ENCODE data around the gene CCRL2.
"Not testable (repeated sequence)": the region's sequence is repeated elsewhere in the genome, so short reads cannot be mapped to it uniquely, and the experiment has no call there.

CCRL2 gene

GRCh38 chr3:46406443-46406787 is 644 bp upstream of the CCRL2 start:
- no peak for DNase-seq

DNA sequence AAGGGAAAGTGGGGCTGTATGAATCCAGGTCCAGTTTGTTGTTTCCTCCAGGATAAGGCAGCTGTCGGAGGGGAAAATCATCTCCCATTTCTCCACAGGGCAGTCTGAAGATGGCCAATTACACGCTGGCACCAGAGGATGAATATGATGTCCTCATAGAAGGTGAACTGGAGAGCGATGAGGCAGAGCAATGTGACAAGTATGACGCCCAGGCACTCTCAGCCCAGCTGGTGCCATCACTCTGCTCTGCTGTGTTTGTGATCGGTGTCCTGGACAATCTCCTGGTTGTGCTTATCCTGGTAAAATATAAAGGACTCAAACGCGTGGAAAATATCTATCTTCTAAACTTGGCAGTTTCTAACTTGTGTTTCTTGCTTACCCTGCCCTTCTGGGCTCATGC is 911 bp downstream of the CCRL2 start:
- DNase-seq, result no peak

- no peak for DNase-seq
These were observed 1.8 kb downstream of the CCRL2 start for GRCh38 chr3:46408853-46409252.

DNA sequence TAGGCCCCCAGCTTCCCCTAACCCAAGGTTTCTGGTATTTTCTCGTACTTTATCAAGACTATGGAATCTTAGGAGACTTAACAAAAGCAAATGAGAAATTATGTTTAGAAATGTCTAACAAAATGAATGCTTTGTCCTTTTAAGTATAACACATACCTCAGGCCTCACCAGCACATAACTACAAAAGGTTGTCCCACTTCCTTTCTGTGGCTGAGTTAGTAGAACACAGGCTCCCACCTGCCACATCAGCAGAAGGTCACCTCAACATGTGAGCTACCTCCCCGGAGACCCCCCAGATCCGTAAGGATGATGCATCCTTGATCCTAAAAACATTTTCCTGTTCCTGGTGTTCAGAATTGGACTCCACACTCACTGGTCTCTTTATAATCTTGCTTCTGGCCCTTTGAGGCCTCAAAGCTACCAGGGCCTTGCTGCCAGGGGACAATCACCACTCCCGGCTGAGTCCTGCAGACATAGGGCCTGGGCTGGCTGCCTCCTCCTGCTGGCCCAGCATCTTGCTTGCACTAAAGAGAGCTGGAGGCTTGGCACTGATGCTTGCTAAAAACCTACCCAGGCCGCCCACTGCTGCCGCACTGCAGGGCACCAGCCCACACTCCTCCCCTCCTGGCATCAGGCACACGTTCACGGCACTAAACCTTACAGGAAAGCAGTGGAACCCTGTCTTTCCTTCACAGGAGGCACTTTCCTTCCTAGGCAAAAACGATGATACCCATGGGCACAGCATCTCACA is 2.9 kb downstream of the CCRL2 start:
- DNase-seq, result no peak

GRCh38 chr3:46410669-46411068 is 3.6 kb downstream of the CCRL2 start:
- no peak for DNase-seq

DNA sequence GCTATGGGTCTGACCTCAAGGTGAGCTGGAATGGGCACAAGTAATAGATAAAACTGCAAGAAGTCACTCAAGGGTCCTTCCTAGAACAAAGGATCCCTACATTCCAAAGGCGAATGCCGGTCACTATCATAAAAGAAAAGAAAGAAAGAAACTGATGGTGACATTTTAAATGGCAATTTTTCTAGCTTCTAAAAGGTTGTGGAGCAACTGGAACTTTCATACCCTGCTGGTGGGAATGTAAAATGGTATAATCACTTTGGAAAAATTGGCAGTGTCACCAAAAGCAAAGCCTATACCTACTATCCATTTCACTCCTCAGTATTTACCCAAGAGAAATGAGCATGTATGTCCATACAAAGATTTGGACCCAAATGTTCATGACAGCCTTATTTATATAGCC is 4.2 kb downstream of the CCRL2 start:
- DNase-seq, result no peak

- DNase-seq, result no peak
These were observed 5.8 kb downstream of the CCRL2 start for GRCh38 chr3:46412786-46413298.

DNA sequence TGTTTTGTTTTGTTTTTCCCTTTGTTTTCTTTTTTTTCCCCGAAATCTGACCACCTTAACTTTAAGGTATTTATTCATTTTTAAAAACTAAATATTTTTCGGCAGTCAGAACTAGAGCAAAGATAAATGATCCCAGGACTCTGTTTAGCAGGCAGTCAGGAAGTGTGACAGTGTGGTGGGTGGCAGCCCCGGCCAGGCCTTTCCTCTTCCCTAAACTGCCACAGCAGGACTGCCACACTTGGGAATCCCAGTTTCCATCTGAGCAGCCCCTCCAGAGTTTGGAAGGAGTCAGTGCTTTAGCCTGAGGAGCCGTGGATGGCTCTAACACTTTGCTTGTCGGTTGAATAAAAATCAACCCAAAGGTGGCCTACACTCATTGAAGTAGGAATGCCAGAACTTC is 6.9 kb downstream of the CCRL2 start:
- DNase-seq, result no peak

DNA sequence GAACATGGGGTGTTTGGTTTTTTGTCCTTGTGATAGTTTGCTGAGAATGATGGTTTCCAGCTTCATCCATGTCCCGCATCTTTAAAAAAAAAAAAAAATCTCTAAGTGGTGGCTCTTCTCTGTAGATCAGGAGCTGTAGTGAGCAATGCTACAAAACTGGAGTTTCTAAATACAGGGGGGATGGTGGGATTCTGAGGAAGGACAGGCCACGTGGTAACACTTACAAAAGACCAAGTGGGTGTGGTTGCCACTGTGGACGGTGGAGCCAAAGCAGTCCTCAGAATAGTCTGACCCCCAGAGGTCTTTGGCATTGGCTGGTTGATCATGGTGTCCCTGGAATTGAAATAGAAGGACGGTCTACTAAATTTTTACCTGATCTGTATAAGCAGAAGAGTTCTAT is 7.7 kb downstream of the CCRL2 start:
- no peak for DNase-seq

- DNase-seq, result no peak
These were observed 9.2 kb downstream of the CCRL2 start for GRCh38 chr3:46416125-46416810.

DNA sequence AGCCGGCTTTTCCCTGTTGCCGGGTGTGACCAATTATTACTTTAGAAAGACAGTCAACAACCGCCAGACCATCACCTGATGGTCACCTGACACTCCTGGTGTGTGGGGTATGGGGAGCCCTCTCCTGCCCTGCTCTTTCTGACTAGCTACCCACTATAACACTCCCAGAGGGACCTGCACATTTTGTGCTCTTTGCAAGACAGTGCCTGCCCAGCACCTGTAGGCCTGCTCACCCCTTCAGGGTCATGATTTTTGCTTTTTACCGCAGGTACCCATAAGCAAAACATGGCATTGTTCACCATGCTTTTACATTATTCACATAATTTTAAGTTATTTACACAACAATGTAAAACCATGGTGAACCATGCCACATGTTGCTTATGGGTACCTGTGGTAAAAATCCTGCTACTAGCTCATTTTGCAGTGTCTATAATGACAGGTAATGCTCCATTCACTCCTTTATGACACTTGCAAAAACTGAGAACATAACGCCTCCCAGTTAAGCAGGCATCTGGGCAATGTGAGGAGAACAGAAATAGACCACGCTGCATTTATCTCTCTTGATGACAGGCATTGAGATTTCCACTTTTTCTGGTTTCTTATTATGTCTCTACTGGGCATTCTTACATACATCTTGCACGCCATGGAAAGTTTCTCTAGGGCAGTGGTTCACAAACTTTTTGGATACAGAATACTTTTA is 9.9 kb downstream of the CCRL2 start:
- DNase-seq, result no peak

DNA sequence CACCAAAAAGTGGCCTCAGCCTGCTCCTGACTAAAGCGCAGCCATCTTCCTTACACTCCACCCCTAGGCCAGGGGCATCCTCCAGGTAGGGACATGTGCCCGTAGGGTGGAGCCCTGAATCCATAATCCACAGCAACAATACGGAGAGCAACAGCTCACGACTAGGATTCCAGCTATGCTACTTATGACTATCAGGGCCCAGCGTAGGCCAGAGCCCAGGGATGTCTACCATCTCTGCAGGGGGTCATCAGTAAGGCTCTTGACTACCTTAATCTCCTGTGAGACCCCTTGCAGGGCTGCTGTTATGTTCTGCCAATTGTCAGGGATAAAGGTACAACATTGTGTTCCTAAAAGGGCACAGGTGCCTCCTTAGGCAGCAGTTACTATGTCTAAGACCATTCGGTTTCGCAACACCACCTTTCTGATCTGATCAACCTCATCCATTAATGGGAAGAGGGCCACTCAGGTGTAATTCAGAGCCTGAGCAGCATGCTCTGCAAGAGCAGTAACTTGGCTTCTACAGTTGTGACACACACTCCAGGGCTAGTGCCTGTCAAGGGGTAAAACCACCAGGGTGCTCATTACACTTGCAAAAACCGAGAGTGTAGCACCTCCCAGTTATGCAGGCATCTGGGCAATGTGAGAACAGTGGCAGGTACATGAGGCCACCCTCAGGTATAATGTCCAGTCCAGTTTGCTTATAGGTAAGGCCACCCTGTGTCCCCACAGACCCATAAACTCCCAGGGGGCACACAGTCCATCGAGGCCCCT is 11.0 kb downstream of the CCRL2 start:
- no peak for DNase-seq

DNA sequence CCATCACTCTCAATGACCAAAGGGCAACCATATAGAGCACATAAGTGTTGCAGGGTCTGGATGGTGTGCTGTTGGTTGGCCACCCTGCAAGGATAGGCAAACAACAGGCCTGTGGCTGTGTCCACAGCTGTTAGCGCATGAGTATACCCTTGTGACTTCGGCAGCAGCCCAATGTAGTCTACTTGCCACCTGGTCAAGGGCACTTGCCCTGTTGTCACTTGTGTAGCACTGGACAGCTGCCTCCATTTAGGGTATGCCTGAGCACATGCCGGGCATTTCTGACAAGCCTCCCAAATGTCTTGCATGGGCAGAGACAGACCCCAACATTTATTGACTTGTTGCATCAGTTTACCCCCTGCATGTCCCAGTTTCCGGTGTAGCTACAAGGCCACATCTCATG is 12.8 kb downstream of the CCRL2 start:
- no peak for DNase-seq

- no peak for DNase-seq
These were observed 13.9 kb downstream of the CCRL2 start for GRCh38 chr3:46420931-46421330.

DNA sequence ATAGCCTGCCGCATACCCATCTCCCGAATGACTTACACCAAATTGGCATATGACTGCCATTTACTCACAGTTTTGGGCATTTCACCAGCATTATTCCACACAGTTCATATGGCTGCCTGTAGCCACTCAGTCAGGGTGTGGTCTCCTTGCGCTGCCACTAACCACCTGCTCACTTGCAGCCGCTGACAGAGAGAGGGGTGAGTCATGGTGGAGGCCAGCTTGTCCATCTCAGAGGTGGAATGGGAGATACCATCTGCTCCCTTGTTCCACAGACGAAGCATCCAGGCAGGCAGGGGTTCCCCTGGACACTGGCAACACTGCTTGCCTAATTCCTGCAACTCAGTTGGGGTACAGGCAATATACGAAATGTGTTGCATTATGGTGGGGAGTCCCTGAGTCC is 15.6 kb downstream of the CCRL2 start:
- no peak for DNase-seq

GRCh38 chr3:46423588-46423987 is 16.5 kb downstream of the CCRL2 start:
- DNase-seq, result no peak

DNA sequence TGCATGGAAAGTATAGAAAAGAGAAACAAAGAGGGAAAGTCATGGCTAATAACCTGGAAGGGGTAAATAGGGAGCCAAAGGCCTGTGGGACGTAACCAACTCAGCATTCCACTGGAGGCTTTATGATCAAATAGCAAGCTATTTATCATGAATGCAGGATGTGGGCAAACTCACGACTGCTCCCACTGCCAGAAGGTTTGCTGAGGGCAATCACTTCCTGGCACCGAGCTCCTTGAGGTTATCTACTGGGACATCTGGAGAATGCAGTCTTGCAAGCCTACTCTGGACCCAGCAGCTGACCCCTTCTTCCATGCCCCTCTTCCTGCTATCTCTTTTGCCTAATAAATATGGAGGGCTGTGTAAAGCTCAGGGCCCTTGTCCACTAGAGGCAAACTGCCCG is 19.4 kb downstream of the CCRL2 start:
- not testable (repeated sequence) for DNase-seq

DNA sequence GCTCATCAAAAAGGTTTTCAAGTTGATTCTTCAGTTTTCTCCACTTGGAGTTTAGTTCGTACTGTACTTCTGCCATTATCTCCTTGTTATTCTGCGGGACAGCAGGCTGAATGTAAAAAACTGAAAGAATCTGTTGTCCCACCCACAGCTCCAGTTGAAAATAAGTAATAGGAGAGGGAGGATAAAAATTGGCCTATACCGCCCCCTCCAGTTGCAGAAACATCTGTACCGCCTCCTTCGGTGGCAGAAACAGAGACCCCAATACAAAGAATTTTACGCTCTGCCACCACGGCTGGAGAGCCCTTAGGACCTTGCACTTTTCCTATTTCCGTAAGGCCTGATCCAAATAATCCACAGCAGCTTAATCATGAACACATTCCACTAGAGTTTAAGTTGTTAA is 20.3 kb downstream of the CCRL2 start:
- not testable (repeated sequence) for DNase-seq

DNA sequence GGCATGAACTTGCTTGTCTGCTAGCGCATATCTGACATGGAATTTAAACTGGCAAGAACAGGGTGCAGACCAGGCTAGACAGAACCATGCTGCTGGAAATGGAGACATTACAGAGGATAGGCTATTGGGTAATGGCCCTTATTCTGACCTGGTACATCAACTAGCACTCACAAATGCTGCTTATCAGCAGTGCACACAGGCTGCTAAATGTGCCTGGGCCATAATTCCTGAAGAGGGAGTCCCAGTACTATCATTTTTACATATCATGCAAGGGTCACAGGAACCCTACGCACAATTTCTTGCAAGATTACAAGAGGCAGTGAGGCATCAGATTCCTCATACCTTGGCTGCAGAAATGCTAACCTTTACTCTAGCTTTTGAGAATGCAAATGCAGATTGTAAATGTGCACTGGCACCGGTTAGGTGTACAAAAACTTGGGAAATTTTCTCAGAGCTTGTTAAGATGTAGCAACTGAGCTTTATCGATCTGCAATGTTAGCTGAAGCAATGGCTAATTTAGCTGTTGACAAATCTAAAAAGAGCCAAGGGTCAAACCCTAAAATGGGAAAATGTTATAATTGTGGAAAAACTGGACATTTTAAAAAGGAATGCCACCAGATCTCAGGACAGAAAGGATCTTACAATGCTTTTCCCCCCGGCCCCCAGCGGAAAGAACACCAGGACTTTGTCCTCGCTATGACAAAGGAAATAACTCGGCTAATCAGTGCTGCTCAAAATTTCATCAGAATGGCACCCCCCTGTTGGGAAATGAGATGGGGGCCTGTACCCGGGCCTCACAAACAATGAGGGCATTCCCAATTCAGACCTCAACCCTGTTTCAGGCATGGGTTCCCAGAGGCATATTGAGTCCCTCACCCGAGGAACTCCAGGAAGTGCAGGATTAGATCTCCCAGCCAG is 21.1 kb downstream of the CCRL2 start:
- DNase-seq, result no peak

DNA sequence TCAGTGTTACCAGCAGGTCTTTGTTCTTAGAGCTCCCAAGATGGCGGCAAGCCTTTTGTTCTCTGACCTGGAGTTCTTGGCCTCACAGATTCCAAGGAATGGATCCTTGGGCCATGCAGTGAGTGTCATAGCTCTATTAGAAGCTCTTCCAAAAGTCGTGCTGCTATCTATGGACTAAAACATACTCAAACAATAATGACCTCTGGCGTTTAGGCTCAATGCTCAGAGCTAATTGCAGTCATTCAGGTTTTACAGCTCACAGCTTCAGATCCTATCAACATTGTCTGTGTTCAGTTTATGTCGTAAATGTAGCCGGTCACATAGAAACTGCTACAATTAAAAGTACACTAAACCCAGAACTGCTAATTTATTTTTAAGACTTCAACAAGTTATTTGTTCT is 22.2 kb downstream of the CCRL2 start:
- DNase-seq, result no peak

GRCh38 chr3:46429671-46430070 is 22.6 kb downstream of the CCRL2 start:
- DNase-seq, result no peak

GRCh38 chr3:46430879-46431278 is 23.8 kb downstream of the CCRL2 start:
- not testable (repeated sequence) for DNase-seq

Data from DMS79 treated with DMSO at 0.1 percent for 48 hours (cell line).